Astrocyte of the cerebellum (primary cell): ENCODE results near the gene SPOCD1.

Experiments
- DNase-seq: peaks from one replicate; pipeline ENCODE4 v3.0.0-alpha.2; 2011; ENCODE audit warnings: low read depth
- H3K4me3 ChIP-seq: 2 replicates; pipeline ENCODE4 v1.5.1; 2011; ENCODE audit warnings: mild to moderate bottlenecking, low read depth, low read length, moderate library complexity
- in situ Hi-C: cut with HindIII; loops from 2 replicates; pipeline ENCODE4 v1.10.0; 2017; ENCODE audit warnings: low sequenced_read_pairs
- TF ChIP-seq, protein P1 (sequence below): IDR thresholded peaks from 2 replicates; pipeline ENCODE4 v1.5.1; 2012; ENCODE audit warnings: low read length, low read depth, moderate library complexity, mild to moderate bottlenecking; ENCODE audit errors: missing control alignments

The SPOCD1 gene

DNA sequence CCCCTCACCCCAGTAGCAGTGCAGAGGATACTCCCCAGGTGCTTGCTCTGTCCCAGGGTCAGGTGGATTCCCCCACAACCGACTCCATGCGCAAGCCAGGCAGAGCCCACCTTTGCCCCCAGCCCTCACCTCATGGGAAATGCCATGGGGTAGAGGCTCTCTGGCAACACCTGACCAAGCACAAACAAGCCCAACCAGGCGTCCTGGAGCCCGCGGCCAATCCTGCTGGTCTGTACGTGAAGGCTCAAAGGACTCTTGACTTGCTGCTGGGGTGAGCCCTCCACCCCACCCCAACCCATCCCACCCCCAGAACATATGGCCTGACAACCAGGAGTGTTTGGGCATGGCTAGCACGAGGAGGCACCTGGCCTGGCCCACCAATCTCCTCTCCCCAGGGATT is 53.5 kb downstream of the SPOCD1 start:
- DNase-seq = no peak
- peak overlapping the region; percentile 47 for H3K4me3 ChIP-seq
- TF ChIP-seq, protein P1, sequence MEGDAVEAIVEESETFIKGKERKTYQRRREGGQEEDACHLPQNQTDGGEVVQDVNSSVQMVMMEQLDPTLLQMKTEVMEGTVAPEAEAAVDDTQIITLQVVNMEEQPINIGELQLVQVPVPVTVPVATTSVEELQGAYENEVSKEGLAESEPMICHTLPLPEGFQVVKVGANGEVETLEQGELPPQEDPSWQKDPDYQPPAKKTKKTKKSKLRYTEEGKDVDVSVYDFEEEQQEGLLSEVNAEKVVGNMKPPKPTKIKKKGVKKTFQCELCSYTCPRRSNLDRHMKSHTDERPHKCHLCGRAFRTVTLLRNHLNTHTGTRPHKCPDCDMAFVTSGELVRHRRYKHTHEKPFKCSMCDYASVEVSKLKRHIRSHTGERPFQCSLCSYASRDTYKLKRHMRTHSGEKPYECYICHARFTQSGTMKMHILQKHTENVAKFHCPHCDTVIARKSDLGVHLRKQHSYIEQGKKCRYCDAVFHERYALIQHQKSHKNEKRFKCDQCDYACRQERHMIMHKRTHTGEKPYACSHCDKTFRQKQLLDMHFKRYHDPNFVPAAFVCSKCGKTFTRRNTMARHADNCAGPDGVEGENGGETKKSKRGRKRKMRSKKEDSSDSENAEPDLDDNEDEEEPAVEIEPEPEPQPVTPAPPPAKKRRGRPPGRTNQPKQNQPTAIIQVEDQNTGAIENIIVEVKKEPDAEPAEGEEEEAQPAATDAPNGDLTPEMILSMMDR = no peak
- in situ Hi-C loops = no loop called here

DNA sequence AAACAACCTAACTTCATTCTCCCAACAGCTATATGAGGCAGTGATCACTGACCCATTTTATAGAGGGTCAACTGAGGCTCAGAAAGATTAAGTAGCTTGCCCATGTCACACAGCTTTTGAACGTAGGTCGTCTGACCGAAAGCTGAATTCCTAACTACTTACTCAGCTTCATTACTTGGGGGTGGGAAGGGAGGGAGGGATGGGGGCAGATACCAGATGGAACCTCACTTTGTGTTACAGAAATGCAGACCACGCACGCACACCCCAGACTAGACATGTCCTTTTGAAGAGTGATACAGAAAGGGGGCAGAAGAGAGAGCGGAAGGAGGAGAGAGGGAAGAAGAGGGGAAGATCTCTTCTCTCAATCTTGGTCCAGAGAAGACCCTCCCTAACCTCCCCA is 53.9 kb downstream of the SPOCD1 start:
- DNase-seq = no peak
- TF ChIP-seq, protein P1 = no peak
- in situ Hi-C loops = no loop called here
- H3K4me3 ChIP-seq = no peak overlapping the region

DNA sequence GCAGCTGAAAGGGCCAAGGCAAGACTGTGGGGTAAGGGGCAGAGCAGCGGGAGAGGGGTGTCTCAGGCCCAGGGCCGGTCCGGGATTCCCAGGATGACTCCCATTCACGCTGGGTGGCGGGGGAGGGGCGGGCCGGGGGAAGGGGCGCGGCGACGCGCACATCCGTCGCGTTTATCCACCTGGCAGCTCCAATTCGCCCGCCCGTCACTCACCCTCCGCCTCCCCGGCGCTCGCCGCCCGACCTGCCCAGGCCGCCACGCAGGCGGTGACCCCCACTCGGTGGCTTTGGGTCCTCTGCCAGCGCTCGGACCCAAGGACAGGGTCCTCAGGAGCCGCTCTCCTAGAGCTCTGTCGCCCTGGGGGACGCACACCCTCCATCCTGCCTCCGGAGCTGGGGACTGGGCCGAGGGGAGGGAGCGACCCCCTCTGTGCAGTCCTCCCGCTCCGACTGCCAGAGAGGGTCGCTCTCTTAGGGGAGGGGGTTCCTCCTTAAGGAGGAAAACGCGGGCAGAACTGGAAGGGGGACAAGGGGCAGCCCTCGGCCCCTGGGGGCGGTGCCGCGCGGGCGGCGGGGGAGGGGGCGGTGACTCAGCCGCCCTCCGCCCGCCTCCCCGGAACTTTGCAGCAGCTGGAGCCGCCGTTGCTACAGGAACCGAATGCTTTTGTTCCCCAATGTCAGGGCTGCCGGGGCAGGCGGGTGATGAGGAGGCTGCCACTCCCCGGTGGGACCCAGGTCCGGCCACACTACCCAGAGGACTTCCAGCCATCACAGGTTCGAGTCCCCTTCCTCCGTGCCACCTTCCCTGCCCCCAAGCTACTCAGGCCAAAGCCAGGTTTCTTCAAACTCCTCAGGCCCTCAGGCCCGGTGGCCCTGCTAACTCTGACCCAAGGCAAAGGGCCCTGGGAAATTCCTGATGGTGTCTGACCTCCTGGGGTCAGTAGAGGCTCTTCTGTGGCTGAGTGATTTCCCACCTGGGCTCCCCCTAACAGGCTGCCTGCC is 55.1 kb downstream of the SPOCD1 start:
- DNase-seq = no peak
- TF ChIP-seq, protein P1 = no peak
- H3K4me3 ChIP-seq = peak overlapping the region; percentile 43
- in situ Hi-C loops = no loop called here

DNA sequence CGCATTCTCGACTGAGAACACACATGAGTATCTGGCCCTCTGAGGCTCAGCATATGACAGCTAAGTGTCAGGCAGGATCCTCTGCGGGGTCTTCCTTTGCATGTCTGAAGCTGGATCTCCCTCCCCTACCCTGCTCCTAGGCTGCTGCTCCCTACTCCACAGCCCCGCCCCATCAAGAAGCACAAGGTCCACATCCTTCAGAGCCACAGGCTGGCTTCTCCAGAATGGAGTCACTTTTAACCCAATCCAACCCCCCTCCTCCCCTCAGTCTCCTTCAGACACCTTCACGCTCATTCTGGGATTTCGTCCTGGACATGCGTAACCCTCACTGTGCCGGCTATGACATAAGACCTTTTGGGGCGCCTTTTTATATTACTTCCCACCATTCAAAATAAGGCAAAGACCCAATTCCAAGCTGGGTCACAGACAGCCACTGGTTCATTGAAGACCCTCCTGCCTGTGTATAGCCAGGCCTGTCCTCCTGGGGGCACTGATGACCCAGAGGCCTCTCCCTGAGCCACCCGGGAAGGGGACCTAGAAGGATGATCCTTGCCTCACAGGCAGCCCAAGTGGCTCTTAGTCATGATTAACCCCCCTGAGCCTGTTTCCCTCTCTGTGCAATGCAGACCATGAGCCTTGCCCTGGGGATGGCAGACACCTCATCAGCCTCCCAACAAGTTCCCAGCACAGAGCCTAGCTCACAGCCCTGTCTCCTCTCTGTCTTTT is 56.4 kb downstream of the SPOCD1 start:
- in situ Hi-C loops = no loop called here
- TF ChIP-seq, protein P1 = no peak
- no peak for DNase-seq
- H3K4me3 ChIP-seq = no peak overlapping the region

DNA sequence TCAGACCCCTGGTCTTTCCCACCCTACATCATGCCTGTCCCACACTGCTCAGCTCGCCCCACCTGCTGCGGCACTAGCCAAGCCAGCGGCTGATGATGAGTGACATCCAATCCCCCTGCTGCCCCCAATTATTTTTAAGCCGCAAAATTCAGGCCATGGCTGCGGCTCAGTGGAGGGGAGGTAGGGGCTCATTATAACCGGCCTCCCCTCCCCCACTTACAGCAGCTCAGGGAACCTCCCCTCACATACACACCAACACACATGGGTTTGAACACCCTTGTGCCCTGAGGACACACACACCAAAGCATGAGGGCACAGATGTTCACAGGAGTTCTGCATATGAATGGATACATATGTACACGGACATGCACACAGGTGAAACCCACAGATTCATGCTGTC is 57.0 kb downstream of the SPOCD1 start:
- no peak for DNase-seq
- H3K4me3 ChIP-seq = no peak overlapping the region
- TF ChIP-seq, protein P1 = no peak
- in situ Hi-C loops = no loop called here

DNA sequence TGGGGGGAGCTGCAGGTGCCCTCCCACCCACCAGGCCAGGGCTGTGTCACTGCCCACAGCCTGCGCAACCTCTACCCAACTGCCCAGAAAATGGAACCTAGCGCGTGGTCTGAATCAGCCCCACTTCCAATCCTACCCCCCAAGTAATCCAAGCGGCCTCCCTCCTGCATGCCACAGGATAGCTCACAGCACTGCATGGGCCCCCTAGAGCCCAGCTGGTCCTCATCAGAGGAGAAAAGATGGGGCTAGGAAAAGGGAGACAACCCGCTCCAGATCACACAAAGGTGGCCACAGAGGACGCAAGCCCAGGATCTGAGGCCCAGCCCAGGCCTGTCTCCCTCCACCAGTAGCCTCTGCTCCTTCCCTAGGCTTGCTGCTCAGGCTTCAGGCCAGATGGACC is 57.8 kb downstream of the SPOCD1 start:
- in situ Hi-C loops = no loop called here
- no peak overlapping the region for H3K4me3 ChIP-seq

More for the DNA sequence above, 57.8 kb downstream of the SPOCD1 start:
- DNase-seq = no peak
- TF ChIP-seq, protein P1 = no peak
